GM21737 (cell line): ENCODE data around the gene MYO15B.

Source experiments
- ATAC-seq: cut with Tn5 transposase; IDR thresholded peaks from one replicate; pipeline ENCODE4 v1.9.1; 2021; ENCODE audit warnings: mild to moderate bottlenecking, moderate library complexity; ENCODE audit not compliant: unreplicated experiment

Gene MYO15B

GRCh38 chr17:75622771-75623273 lies 35.2 kb downstream of the MYO15B start:
- ATAC-seq = no peak

DNA sequence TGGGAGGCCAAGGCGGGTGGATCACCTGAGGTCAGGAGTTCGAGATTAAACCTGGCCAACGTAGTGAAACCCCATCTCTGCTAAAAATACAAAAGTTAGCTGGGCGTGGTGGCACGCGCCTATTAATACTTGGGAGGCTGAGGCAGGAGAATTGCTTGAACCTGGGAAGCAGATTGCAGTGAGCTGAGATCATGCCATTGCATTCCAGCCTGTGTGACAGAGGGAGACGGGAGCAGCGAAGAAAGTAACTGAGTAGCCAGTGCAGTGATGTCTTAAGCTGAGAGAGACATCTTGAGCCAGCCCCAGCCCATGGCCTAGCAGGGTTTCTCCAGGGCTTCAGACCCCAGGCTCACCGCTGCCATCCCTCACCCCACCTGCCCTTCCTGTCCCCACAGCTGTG lies 35.8 kb downstream of the MYO15B start:
- no peak for ATAC-seq

DNA sequence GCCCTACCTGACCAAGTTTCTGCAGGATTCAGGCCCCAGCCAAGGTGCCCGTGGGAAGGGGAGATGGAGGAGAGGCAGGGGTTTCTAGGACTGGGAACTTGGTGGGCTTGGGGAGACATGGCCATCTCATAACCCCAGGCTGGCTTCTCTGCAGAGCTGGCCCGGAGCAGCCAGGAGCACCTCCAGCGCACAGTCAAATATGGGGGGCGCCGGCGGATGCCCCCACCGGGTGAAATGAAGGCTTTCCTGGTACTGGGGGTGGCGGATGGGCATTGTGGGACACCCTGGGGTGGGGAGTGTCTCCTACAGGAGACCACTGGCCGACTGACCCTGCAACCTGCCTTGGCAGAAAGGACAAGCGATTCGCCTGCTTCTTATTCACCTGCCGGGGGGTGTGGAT lies 36.4 kb downstream of the MYO15B start:
- no peak for ATAC-seq

DNA sequence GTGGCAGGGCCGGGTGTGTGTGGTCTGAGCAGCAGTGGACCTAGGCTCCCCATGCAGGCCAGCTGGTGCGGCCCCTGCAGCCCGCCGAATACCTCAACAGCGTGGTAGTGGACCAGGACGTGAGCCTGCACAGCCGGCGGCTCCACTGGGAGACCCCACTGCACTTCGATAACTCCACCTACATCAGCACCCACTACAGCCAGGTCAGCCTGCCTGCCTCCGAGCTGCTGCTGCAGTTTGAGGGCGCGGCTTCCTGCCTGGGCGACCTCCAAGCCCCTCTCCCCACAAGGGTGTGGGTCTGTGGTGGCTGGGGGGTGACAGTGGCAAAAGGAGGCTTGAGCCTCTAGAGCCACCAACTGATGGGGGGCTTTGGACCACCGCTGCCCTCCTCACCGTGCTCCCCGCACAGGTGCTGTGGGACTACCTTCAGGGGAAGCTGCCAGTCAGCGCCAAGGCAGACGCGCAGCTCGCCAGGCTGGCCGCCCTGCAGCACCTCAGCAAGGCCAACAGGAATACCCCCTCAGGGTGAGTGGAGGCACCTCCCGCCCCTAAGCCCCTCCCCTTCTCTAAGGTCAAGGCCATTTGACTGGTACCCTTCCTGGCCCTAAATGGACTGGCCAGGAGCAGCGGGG lies 37.2 kb downstream of the MYO15B start:
- no peak for ATAC-seq

DNA sequence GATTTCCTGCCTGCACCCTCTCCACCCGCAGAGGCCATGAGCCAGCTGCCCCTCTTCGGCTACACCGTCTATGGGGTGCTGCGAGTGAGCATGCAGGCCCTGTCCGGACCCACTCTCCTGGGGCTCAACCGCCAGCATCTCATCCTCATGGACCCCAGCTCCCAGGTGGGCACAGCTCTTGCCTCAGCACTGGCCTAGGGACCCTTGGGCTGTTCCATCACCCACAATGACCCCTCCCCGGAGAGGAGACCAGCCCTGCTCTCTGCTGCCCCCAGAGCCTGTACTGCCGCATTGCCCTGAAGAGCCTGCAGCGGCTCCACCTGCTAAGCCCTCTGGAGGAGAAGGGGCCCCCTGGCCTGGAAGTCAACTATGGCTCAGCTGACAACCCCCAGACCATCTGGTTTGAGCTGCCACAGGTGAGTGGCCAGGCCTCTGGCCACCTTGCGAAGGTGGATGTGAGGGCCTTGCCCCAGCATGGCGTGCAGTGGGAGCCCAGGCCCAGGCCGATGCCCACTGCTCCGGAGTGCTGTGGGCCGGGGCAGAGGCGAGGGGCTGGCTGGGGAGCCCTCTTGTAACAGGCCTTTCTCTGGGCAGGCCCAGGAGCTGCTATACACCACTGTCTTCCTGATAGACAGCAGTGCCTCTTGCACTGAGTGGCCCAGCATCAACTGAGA lies 38.4 kb downstream of the MYO15B start:
- ATAC-seq = no peak

- ATAC-seq = no peak
Measured at GRCh38 chr17:75626496-75627038, 39.0 kb downstream of the MYO15B start.

DNA sequence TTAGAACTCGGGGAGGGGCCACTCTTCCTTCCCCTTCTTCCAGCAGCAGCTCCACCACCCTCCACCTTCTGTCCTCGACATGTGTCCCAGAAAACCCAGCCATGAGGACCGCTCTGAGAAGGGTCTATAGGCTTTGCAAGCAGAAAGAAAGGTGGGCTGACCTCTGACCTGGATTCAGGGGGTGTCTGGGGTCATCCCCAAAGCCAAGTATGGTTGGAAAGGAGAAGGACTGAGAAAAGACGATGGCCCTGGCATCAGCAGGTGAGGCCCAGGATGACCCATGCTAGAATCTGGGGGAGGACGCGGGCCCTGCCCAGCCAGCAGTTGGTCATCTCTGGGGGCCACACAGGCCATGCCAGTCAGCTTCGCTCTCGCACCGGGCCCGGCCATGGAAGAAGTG lies 39.5 kb downstream of the MYO15B start:
- no peak for ATAC-seq

DNA sequence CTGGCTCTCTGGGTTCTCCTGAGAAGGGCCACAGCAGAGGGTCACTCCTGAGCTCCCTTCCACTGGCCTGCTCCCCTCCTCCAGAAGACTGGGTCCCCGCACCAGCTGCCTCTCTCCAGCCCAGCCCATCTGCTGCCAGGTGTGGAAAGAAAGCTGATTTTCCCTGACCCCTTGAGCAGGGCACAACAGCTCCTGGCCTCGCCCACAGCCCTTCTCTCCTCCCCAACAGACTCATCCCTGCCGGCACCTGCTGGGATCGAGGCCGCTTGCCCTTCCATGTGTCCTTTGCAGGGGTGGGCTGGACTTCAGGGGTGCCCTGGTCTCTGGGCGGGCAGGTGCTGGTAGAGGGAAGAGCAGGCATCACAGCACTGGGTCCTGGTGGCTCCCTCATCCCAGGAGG lies 40.8 kb downstream of the MYO15B start:
- ATAC-seq = no peak

GRCh38 chr17:75629157-75629556 lies 41.6 kb downstream of the MYO15B start:
- no peak for ATAC-seq

DNA sequence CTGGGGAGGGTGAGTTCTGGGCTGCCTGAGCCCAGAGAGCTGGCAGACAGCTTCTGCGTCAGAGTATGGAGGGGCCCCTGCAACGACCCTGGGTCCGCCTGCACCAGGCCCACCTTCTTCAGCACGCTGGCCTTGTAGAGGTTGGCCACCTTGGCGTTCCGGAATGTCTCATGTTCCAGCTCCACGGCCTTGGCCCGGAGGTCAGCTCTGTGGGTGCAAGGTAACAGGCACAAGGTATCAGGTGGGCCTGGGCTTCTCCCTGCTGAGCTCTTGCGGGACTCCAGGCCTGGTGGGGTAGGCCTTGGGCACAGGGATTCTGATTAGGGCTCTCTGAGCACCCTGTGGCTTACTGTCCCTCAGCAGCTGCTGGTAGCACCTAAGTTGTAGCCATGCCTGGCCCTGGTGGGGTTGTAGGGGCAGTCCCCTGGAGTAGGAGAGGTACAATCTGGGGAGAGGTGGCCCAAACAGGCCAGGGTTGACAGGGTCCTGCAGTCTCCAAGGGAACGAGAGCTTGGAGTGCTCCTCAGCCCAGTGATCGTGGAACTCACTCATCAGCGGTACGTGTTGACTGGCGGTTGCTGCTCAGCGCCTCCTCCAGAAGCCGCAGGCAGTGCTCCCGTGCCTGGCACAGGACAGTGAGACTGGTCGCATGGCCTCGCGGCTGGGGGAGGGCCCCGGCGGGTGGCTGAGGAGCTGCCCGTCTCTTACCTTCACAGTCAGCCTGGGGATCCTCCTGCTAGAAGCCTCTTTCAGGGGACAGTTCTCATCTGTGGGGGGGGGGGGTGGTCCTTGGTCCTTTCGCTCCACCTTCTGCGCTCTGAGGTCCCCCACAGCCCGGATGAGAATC lies 42.7 kb downstream of the MYO15B start:
- ATAC-seq = no peak

- no peak for ATAC-seq
Measured at GRCh38 chr17:75631353-75631752, 43.8 kb downstream of the MYO15B start.

GRCh38 chr17:75632428-75632827 lies 44.8 kb downstream of the MYO15B start:
- ATAC-seq = no peak

- ATAC-seq = no peak
Measured at GRCh38 chr17:75632863-75633485, 45.4 kb downstream of the MYO15B start, which contains the start of gene SMIM5. SMIM5 (plus strand) TSS chr17:75633434; CDS start chr17:75640202, 6,768 bp downstream.

DNA sequence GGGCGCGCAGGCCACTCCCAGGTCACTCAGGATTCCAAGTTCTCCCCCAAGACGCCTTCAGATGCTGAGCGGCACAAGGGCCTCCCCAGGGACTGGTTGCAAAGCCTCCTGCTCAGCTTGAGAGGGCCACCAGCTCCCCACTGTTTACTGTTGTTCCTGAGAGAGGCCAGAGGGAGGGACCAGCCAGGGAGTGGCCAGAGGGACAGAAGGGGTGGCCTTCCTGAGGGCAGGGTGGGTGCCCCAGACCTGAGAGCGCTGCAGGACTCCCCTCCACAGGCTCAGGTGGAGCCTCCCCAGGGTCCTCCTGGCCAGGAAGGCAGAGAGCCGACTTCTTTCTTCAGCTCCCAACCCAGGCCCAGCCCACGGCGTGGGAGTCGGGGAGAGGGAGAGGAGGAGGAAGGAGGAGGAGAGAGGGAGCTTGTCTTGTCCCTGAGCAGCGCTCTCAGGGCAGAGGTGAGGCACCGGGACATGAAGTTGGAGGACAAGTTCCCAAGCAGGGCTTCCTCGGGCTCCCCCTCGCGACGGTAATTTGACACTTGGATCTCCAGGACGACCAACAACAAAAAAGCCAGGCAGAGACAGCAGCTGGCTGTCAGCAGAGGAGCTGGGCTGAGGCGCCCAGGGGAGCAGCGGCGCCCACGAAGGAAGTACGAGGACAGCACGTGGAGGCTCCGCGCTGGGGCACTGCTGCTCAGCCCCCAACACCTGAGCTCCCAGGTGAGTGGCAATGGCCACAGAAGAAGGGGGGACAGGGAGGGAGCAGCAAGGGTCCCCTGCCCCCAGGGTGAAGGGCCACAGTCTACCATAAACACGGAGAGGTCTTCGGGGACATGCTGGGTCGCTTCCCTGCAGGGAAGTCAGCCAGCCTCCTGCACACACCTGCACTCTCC lies 46.1 kb downstream of the MYO15B start:
- ATAC-seq = no peak

GRCh38 chr17:75634376-75634740 lies 46.8 kb downstream of the MYO15B start:
- no peak for ATAC-seq

DNA sequence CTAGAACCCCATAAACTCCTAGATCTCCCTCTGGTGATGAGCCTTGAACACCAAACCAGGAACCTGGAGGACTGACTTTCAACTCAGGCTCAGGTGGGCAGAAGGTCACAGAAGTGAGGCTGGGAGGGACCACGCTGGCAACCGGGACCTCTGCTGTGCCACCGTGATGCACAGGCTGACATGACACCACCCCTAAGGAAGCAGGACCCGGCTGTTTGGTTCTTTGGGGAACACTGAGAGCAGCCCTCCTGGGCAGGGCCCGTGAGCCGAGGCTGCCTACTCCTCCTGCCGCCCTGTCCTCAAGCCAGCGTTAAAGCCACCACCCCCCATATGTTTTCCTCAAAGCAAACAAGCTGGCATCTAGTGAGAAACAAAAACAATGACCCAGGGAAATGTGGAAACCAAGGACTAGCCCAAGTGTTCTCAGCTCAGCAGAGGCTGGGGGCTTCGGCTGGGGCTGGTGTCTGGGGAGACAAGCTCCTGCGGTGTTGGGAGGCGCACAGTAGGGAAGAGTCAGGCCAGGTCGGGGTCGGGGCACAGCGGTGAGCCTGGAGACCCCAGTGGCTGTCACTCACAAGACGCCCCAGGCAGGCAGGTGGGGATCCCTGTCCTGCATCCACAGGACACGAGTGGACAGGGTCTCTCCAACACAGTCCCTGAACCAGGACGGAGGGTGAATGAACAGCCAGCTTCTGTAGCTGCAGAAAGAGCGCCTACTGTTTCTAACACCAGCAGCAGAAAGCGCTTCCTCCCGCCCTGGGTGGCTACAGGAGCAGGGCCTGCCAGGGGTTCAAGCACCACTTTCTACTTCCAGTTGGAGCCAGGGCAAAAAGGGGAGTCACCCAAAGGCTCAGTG lies 47.4 kb downstream of the MYO15B start:
- ATAC-seq = no peak

GRCh38 chr17:75635610-75636202 lies 48.1 kb downstream of the MYO15B start:
- ATAC-seq = no peak

DNA sequence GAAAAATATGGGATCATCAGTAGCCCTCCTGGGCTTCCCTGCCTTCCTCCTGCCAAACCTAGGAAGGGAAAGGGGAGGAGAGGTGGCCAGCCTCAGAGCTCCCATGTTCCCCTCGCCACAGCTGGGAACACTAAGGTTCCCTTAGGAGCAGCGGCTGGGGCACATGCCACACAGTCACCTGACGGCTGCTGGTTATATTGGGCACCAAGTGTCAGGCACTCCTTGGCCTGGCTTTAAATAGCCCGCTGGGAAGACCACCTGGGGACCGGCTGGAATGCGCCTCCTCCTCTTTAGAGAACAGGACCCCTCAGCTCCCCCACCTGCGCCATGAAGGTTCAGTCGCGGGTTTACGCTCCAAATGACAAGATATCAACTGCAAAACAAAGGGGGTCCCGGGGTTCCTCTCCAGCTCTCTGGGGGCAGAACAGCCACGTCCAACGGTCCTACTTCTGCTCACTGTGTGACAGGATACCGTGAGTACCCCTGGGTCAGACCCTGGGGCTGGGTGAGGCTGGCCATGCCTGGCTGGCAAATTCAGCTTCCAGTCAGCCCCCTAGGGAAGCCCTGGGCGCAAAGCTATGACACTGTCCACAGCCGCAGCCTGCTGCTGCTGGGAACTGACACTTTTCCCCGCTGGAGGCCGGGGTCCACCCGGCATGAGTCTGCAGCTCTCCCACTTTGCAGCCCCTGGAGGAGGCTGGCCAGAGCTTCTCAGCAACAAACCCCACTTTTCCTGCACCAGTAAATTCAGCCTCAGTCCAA lies 49.0 kb downstream of the MYO15B start:
- ATAC-seq = no peak
